Lung (tissue), 12 donors: ENCODE data around the gene KCNAB3. TPM values are rescaled to one million over a fixed set of nuclear protein-coding genes. Genes with fewer than 3 reads are reported as not detected.

Experiments
- ATAC-seq: fragments of 200-7000 bp; cut with Tn5 transposase; one replicate; pipeline ENCODE4 v1.9.1; 2020; ENCODE audit warnings: moderate number of reproducible peaks; ENCODE audit not compliant: insufficient read depth, low FRiP score
- DNase-seq, 3 donors: peaks; one replicate each; pipeline ENCODE4 v3.0.0-alpha.2; 2013 to 2017
- H3K27ac ChIP-seq, 2 donors: one replicate each; pipeline ENCODE4 v1.5.1; 2013; ENCODE audit warnings: mild to moderate bottlenecking in 2 of 2, moderate library complexity in 2 of 2, control low read depth in 1 of 2, inconsistent platforms in 1 of 2, low read depth in 1 of 2, low read length in 1 of 2
- H3K27me3 ChIP-seq, 3 donors: one replicate each; pipeline ENCODE4 v1.5.1; 2013; ENCODE audit warnings: low read length in 2 of 3; ENCODE audit not compliant: control insufficient read depth in 3 of 3, insufficient read depth in 3 of 3
- H3K36me3 ChIP-seq, 4 donors: one replicate each; pipeline ENCODE4 v1.5.1; 2013; ENCODE audit warnings: low read length in 4 of 4, mild to moderate bottlenecking in 1 of 4, moderate library complexity in 1 of 4; ENCODE audit not compliant: control insufficient read depth in 4 of 4, insufficient read depth in 4 of 4
- H3K4me1 ChIP-seq, 5 donors: one replicate each; pipeline ENCODE4 v1.5.1; 2013; ENCODE audit warnings: low read length in 5 of 5, mild to moderate bottlenecking in 2 of 5, moderate library complexity in 1 of 5; ENCODE audit not compliant: control insufficient read depth in 5 of 5, insufficient read depth in 5 of 5
- H3K4me3 ChIP-seq: one replicate; pipeline ENCODE4 v1.5.1; 2013; ENCODE audit warnings: mild to moderate bottlenecking, control low read depth, moderate library complexity
- H3K9ac ChIP-seq, 2 donors: one replicate each; pipeline ENCODE4 v1.5.1; 2013; ENCODE audit warnings: low read length in 2 of 2, control low read depth in 1 of 2; ENCODE audit not compliant: insufficient read depth in 1 of 2
- H3K9me3 ChIP-seq, 4 donors: one replicate each; pipeline ENCODE4 v1.5.1; 2013; ENCODE audit warnings: low read length in 3 of 4, mild to moderate bottlenecking in 1 of 4, moderate library complexity in 1 of 4; ENCODE audit not compliant: control insufficient read depth in 4 of 4, insufficient read depth in 3 of 4
- WGBS, 2 donors: extraction: QIAGEN DNeasy Blood & Tissue Kit; methylation state at CpG; one replicate each; pipeline ENCODE4 v1.1.7; 2013; 5-methylcytosine and 5-hydroxymethylcytosine counted together
- polyA plus RNA-seq, 2 donors: library from polyadenylated mRNA; stranded (reverse); fragments of 200-250 nt; gene quantifications; one replicate each; pipeline ENCODE4 v1.2.1, GENCODE V29; 2013
- total RNA-seq, 2 donors: library from RNA; depleted of rRNA in 1 of 2; stranded (reverse); fragments of >200 nt in 1 of 2; gene quantifications; one replicate each; pipeline ENCODE4 v1.2.1, GENCODE V29; 2014 to 2021
- TF ChIP-seq, protein P1 (sequence below): IDR thresholded peaks from 2 replicates; pipeline ENCODE4 v1.5.1; 2012; ENCODE audit warnings: mild to moderate bottlenecking; ENCODE audit errors: control extremely low read depth, extremely low read depth
- donor health status: control.
- donor health status: control.
- donor health status: Bipolar disorder and iron deficiency.
- donor health status: healthy.
- donor health status: DM: yes; HTN: yes; CAD: no.

The KCNAB3 gene
- total and polyA plus RNA-seq, 4 donors = 1.3 to 5.8 (median 3.3) TPM

DNA sequence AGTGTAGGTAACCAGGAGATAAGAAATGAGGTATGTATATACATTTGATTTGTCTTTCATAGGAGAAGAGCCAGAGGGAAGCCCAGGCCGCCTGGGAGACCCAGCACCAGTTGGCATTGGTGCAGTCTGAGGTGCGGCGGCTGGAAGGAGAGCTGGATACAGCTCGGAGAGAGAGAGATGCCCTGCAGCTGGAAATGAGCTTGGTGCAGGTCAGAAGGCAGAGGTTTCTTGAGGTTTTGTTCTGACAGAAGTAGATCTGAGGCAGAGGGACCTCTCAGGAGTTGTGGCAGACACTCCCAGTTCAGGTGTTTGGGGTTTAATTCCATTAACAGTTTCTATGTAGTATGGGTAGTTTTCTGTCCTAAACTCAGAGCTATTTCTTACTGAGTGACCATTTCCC lies 10.4 kb upstream of the KCNAB3 start:
- no peak for DNase-seq
- Histone ChIP-seq H3K4me1 (no peaks in the 10 kb centered on the region), H3K9me3 (no peaks in the 10 kb centered on the region), H3K27me3 (no peaks in the 10 kb centered on the region), H3K9ac (no peak overlapping the region), H3K4me3 (no peak overlapping the region), H3K27ac (no peak overlapping the region), H3K36me3 (peaks cover 24 to 67% (median 46%) of the 10 kb centered on the region in 4 donors)
- TF ChIP-seq, protein P1, sequence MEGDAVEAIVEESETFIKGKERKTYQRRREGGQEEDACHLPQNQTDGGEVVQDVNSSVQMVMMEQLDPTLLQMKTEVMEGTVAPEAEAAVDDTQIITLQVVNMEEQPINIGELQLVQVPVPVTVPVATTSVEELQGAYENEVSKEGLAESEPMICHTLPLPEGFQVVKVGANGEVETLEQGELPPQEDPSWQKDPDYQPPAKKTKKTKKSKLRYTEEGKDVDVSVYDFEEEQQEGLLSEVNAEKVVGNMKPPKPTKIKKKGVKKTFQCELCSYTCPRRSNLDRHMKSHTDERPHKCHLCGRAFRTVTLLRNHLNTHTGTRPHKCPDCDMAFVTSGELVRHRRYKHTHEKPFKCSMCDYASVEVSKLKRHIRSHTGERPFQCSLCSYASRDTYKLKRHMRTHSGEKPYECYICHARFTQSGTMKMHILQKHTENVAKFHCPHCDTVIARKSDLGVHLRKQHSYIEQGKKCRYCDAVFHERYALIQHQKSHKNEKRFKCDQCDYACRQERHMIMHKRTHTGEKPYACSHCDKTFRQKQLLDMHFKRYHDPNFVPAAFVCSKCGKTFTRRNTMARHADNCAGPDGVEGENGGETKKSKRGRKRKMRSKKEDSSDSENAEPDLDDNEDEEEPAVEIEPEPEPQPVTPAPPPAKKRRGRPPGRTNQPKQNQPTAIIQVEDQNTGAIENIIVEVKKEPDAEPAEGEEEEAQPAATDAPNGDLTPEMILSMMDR = no peak
- ATAC-seq = no peak
- 96 to 97% methylated on average over 4 of the region's 4 CpGs for WGBS, 2 donors

DNA sequence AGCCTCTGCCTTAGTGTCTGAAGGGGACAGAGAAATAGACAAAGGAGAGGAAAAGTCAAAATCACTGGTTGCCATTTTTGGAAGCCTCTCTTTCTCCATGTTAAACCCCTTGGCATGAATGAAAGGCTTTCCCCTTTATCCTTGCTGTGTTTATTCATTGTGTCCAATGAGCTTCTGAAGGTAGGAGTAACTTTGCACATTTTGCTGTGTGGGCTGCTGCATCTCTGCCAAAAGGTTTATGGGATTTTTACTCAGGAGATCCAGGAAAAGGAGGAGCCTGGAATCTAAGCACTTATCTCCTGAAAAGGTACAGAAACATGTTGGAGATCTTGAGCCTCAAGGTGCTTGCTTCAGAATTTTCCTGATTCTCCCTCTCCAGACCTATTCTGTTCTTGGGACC lies 6.2 kb upstream of the KCNAB3 start:
- Histone ChIP-seq H3K9ac (no peak overlapping the region), H3K4me1 (peaks cover 3 to 26% (median 7%) of the 10 kb centered on the region in 5 donors), H3K36me3 (peaks cover 6 to 44% (median 32%) of the 10 kb centered on the region in 4 donors), H3K4me3 (no peak overlapping the region), H3K27ac (no peak overlapping the region), H3K27me3 (no peaks in the 10 kb centered on the region), H3K9me3 (no peaks in the 10 kb centered on the region)
- TF ChIP-seq, protein P1 = no peak
- no peak for ATAC-seq
- DNase-seq = no peak

DNA sequence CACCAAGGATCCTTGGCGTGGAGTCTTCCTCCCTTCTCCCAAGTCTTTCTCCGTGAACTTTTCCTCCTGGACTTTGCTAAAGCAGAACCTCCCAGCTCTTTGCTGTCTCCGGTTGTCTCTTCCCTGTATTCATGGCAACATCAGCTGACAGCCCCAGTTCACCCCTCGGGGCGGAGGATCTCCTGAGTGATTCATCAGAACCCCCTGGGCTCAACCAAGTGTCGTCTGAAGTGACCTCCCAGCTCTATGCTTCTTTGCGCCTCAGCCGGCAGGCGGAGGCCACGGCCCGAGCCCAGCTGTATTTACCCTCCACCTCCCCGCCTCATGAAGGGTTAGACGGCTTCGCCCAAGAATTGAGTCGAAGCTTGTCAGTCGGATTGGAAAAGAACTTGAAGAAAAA lies 3.3 kb upstream of the KCNAB3 start:
- DNase-seq = peak in 2 of 3 donors; percentile 51 to 62
- H3K9me3 ChIP-seq = no peaks in the 10 kb centered on the region
- peak overlapping the region; percentile 59 for H3K4me3 ChIP-seq
- WGBS, 2 donors = 7 to 14% methylated on average over 16 of the region's 16 CpGs
- H3K4me1 ChIP-seq = peaks cover 3 to 34% (median 7%) of the 10 kb centered on the region in 5 donors
- peak overlapping the region; percentile 78 to 97 for H3K9ac ChIP-seq
- no peaks in the 10 kb centered on the region for H3K27me3 ChIP-seq
- ATAC-seq = no peak
- peaks cover 3 to 22% (median 16%) of the 10 kb centered on the region in 4 donors for H3K36me3 ChIP-seq
- H3K27ac ChIP-seq = peak overlapping the region in 1 of 2 donors; percentile 79
- TF ChIP-seq, protein P1 = no peak

DNA sequence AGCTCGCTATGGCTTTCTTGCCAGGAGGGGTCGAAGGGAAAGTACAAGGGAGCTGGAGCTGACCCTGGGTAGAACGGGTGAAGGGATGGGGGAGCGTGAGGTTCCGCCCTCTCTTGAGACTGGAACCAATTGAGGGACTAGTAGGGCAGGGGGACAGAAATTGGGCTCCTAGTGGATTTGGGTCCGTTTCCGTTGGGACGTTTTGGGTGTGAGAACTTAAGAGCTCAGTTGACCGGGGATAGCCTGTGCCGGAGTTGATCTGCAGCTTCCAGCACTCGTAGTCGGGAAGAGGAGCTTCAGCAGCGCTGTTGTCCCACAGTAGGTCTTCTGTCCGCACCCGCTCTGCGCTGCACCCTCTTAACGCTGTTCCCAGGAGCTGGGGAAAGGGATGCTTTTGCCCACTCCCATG lies 2.8 kb upstream of the KCNAB3 start:
- TF ChIP-seq, protein P1 = no peak
- peaks cover 3 to 34% (median 7%) of the 10 kb centered on the region in 5 donors for H3K4me1 ChIP-seq
- H3K36me3 ChIP-seq = peaks cover 3 to 22% (median 16%) of the 10 kb centered on the region in 4 donors

More for the DNA sequence above, 2.8 kb upstream of the KCNAB3 start:
- Histone ChIP-seq H3K27me3 (no peaks in the 10 kb centered on the region), H3K4me3 (peak overlapping the region; percentile 59), H3K9me3 (no peaks in the 10 kb centered on the region), H3K27ac (peak overlapping the region; percentile 45 to 79), H3K9ac (peak overlapping the region; percentile 78 to 97)
- peak in 2 of 3 donors; percentile 71 to 73 for DNase-seq
- no peak for ATAC-seq
- WGBS, 2 donors = 0% methylated on average over 17 of the region's 17 CpGs
